ENCODE data around the gene PPP5C.
"Not testable (repeated sequence)": the region's sequence is repeated elsewhere in the genome, so short reads cannot be mapped to it uniquely, and the experiment has no call there.

PPP5C gene

DNA sequence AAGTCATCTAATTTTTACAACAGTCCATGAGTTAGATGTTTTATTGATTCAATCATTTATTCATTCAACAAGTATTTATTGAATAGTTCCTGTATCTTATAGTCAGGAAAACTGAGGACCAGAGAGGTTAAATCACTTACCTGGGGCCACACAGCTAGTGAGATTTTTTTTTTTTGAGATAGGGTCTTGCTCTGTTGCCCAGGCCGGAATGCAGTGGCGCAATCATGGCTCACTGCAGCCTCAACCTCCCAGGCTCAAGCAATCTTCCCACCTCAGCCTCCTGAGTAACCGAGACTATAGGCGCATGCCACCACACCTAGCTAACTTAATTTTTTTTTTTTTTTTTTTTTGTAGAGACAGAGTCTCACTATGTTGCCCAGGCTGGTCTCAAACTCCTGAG lies 88.8 kb downstream of the PPP5C start:
- not testable (repeated sequence) for DNase-seq (ENCODE audit: low read depth)

All from non-pigmented ciliary epithelial cell (primary cell).